Fibroblast of skin of right quadriceps (primary cell): ENCODE results near the gene SLC25A33.
A peak's percentile ranks its signal among the peaks of the same experiment; 100 is the strongest.
"Not testable (repeated sequence)": the region's sequence is repeated elsewhere in the genome, so short reads cannot be mapped to it uniquely, and the experiment has no call there.

ENCODE experiments used
- DNase-seq: peaks from one replicate; pipeline ENCODE4 v3.0.0-alpha.2; 2013

SLC25A33 gene, protein sequence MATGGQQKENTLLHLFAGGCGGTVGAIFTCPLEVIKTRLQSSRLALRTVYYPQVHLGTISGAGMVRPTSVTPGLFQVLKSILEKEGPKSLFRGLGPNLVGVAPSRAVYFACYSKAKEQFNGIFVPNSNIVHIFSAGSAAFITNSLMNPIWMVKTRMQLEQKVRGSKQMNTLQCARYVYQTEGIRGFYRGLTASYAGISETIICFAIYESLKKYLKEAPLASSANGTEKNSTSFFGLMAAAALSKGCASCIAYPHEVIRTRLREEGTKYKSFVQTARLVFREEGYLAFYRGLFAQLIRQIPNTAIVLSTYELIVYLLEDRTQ

GRCh38 chr1:9539165-9539828 is at the start of gene SLC25A33:
Gene SLC25A33, plus strand, starts transcription at chr1:9539465. Its CDS starts 227 bp downstream, at chr1:9539692.
- peak; percentile 98 for DNase-seq

- DNase-seq: peak; percentile 67
Measured at GRCh38 chr1:9490605-9491339, 48.5 kb upstream of the SLC25A33 start.

DNA sequence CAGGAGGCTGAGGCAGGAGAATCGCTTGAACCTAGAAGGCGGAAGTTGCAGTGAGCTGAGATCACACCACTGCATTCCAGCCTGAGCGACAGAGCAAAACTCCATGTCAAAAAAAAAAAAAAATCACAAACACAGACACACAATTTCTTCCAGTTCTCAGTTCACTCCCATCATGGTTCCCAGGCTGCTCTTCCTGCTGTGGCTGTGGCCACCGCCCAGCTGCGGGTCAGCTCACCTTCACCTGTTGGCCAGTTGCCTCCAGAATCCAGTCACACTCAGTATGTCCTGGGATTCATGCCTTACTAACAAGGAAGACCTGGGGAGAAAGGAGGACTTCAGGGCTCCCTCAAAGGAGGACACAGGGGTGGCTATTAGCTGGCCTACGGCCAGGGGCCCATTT is 45.9 kb upstream of the SLC25A33 start:
- no peak for DNase-seq

GRCh38 chr1:9494936-9495758 is 44.1 kb upstream of the SLC25A33 start:
- DNase-seq: peak; percentile 33

DNA sequence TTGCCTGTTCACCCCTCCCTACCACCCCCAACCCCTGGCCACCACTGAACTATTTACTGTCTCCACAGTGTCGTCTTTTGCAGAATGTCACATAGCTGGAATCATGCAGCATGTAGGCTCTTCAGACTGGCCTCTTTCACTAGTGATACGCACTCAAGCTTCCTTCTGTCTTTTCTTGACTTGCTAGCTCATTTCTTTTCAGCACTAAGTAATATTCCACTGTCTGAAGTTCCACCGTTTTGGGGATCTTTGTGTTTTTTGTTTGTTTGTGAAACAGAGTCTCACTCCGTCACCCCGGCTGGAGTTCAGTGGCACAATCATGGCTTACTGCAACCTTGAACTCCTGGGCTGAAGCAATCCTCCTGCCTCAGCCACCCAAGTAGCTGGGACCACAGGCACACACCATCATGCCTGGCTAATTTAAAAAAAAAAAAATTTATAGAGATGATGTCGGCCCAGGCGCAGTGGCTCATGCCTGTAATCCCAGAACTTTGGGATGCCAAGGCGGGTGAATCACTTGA is 43.4 kb upstream of the SLC25A33 start:
- DNase-seq: no peak

DNA sequence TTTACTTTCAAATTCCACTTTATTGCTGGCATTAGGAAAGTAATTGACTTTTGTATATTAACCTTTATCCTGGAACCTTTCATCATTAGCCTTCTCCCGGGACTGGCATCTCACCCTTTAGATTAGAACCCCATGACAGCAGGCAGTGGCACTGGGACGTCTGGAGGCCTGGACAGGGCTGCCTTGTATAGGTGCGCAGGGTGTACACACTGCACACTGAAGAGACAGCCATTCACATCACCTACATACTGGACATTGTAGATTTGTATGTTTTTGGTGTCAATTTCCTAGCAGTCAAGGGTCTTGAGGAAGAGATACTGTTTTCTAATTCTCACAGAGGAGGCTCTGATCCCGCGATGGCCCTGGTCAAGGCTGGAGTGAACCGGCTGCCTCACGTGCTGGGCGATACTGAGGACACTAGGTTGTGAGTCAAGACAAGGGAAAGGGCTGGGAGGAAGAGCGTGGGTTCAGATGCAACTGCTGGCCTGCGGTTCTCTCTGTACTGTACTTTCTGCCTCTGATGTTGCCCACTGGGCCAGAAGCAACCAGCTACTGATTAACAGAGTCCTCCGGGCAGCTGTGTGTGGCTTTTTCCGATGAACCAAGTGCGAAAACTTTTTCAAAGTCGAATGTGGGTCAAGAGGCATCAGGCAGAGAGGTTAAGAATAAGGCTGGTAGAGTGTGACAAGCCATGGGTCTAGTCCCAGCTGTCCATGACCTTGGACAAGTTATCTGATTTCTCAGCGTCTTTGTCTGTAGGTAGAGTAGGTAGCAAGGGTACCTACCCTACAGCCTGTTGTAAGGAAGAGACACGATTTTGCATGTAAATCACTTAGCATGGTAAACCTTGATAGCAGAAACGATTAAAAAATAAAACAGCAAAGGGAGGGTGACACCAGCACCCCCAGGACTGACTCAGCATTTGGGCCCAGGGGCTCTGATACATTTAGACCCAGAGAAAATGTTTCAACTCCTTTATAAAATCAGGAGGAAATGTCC is 38.2 kb upstream of the SLC25A33 start:
- DNase-seq: no peak

DNA sequence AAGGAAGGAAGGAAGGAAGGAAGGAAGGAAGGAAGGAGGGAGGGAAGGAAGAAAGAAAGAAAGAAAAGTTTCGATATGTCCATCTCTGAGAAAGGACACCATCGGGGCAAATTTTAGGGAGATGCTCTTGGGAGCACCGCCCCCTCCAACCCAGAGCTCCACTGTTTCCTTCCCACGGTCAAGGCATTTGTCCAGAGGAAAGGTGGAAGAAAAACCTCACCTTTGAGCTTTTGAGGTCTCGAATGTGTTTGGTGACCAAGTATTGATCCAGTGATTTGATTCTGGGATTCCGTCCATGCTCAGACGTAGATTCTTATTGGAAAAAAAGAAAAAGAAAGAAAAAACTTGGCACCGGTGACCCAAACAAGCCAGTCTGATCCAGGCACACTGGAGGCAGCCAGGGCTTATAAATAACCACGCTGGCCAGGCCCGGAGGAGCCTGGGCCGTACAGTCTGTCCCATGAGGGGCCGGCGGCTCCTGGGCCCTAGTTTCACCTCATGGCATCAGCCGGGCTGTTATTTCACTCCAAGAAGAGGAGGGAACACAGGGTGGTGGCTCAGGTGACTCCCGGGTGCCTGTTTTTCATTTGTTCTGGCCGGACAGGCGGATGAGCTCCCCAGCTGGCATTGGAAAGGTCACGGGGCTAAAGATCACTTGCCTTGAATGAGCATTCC is 36.1 kb upstream of the SLC25A33 start:
- no peak for DNase-seq

DNA sequence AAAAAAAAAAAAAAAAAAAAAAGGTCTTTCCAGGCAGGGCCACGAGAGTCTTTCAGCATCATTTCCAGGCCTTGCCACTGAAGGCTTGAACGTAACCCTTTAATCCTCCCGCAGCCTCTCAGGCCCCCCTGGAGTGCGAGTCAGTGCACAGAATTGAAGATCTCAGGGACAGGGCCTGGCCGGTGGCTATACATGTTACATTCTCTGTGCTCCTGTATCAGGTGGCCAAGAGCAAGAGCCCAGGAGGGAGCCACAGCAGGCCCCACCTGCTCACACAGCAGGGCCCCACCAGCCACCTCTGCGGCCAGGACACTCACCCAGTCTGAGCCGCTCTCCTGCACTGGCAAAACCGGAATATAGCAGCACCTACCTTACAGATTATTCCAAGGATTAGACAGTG is 34.1 kb upstream of the SLC25A33 start:
- no peak for DNase-seq

GRCh38 chr1:9506901-9507300 is 32.4 kb upstream of the SLC25A33 start:
- no peak for DNase-seq

DNA sequence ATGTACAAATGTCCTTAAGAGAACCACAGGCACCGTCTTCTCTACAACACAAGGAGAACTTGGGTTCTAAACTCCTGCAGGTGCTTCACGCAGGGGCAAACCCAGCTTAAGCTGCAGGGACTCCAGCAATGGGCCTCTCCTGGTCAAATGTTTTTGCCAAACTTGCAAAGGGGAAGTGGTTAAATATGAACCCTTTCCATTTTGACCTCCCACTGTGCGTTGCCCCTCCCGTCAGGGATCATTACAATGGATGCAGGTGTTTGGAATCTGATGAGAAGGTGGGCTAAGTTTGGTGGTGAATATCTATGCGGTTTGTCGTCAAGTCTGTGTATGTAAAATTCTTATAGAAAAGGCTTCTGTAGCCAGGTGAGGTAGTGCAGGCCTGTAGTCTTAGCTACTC is 29.1 kb upstream of the SLC25A33 start:
- no peak for DNase-seq

DNA sequence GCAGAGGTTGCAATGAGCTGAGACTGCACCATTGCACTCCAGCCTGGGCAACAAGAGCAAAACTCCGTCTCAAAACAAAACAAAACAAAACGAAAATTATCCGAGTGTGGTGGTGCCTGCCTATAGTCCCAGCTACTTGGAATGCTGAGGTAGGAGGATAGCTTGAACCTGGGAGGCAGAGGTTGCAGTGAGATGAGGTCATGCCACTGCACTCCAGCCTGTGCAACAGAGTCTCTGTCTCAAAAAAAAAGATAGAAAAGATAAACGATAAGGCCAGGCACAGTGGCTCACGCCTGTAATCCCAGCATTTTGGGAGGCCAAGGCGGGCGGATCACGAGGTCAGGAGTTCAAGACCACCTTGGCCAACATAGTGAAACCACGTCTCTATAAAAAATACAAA is 23.7 kb upstream of the SLC25A33 start:
- DNase-seq: not testable (repeated sequence)

- DNase-seq: no peak
Measured at GRCh38 chr1:9518454-9518998, 20.7 kb upstream of the SLC25A33 start.

- DNase-seq: no peak
Measured at GRCh38 chr1:9520411-9520810, 18.9 kb upstream of the SLC25A33 start.

DNA sequence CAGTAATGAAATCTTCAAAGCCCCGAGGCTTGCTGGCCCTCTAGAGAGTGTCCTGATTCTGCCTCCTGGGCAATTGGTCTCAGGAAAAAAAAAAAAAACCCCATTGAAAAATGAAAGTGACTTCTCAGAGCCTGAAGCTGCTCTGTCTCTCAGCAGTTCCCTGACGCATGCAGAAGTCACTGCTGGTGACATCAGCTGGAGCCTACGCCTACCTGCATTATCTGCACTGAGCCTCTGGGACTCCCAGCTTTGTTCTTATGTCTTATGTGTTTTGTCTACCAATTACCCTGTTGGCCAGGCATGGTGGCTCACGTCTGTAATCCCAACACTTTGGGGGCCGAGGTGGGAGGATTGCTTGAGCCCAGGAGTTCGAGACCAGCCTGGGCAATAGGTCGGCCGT is 10.1 kb upstream of the SLC25A33 start:
- no peak for DNase-seq

DNA sequence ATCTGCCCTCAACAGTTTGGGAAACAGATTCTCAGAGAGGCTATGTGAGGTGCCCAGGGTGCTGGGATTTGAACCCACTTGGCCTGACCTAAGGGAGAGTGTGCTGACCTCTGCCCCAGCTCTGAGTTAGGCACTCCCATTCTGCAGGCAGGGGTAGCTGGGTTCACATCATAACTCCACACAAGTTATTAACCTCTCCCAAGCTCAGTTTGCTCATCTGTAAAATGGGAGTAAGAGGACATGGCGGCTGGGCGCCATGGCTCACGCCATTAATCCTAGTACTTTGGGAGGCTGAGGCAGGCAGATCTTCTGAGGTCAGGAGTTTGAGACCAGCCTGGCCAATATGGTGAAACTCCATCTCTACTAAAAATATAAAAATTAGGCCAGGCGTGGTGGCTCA is 8.9 kb upstream of the SLC25A33 start:
- no peak for DNase-seq

- no peak for DNase-seq
Measured at GRCh38 chr1:9534953-9535352, 4.3 kb upstream of the SLC25A33 start.

- DNase-seq: no peak
Measured at GRCh38 chr1:9536301-9536700, 3.0 kb upstream of the SLC25A33 start.

DNA sequence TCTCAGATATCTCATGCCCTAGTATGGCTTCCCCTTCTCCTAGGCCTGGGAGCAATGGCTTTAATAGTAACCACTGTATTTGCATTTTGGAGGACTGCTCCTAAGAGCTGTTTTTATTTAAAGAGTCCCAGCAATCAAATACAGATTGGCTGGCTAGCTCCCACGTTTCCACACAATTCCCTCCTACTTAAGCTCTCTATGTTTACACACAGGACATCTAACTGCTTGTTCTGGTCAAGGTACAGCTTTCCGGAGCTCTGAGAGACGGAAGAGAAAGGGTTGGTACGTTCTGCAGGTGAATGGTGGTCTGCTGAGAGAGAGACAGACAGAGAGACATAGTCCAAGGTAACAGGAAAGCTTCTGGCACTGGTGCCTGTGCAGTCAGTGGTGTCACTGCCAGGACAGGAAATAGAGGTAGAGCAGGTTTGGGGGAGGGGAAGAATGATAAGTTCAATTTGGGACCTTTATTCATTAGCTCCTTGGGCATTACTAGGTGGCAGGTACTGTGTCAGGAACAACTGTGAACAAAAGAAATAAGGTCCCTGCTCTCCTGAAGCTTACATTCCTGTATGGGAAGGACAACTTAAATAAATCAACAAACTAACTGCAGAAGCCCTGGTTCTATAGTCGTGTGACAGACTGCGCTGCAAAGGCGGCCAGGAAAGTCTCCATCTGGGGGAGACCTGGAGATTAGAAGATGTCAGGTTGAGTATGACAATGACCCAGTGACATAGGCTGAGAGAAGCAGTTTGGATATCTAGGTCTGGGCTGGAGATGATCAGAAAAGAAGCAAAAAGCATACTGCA is 1.2 kb upstream of the SLC25A33 start:
- DNase-seq: no peak

- no peak for DNase-seq
Measured at GRCh38 chr1:9538669-9539164, 548 bp upstream of the SLC25A33 start.
